SK-N-MC (cell line): ENCODE data around the gene HOXB5.

Experiments
- EZH2 ChIP-seq: fragments of 200-600 bp; sonication (generic); IDR thresholded peaks from one replicate; pipeline ENCODE4 v1.6.1; 2017; ENCODE audit warnings: antibody characterized with exemption
- POLR2AphosphoS5 ChIP-seq: IDR thresholded peaks from 2 replicates; pipeline ENCODE4 v1.6.1; 2012; ENCODE audit warnings: mild to moderate bottlenecking, low read depth, low read length, borderline replicate concordance

- TF ChIP-seq POLR2AphosphoS5: no peak
- TF ChIP-seq EZH2: no peak
These were observed 41.7 kb downstream of the HOXB5 start for GRCh38 chr17:48551596-48552465.
